GM21825 (cell line): ENCODE results near the gene MNX1.

ENCODE experiments used
- ATAC-seq: cut with Tn5 transposase; IDR thresholded peaks from one replicate; pipeline ENCODE4 v1.9.1; 2021; ENCODE audit warnings: mild to moderate bottlenecking, moderate library complexity; ENCODE audit not compliant: unreplicated experiment

The MNX1 gene

DNA sequence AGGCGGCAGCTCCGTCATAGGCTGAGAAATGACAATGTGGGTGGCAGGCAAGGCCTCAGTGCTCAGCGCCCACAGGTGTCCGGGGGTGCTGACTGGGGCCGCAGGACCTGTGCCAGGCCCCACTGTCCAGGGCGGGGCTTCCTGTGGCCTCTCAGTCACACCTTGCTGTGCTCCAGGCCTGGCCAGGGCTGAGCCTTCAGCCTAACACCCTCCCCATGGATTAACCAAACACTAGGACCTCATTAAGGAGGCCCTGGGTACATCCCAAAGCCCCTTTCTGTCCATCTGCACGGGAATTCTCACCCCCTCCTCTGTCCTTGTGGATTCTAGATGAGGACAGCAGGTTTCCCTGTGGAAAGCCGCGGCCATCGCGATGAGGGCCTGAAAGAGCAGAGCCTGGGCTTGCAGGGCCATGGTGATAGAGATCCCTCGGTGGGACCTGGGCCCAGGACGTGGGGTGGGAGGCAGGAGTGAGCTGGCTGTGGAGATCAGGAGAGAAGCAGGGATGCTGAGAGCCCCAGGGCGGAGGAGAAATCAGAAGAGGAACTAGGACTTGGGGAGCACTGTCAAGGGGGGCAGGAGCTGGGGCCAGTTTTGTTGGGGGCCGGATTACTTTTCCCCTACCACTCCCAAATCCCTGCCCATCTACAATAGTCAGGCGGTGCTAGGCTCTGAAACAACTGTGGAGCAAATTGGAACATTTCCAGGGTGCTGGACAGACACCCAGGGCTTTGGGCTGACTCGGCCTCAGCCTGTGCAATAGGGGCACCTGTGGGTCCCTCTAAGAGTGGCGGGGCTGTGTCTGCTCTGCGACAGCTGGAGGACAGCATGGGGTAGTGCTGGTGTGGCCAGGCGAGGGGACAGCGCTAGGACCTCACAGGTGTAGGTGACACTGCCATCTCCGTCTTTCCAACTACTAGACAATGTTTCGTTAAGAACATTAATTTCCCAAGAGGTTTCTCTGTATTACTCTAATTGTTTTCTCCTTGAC, 23.3 kb upstream of the MNX1 start:
- no peak for ATAC-seq

DNA sequence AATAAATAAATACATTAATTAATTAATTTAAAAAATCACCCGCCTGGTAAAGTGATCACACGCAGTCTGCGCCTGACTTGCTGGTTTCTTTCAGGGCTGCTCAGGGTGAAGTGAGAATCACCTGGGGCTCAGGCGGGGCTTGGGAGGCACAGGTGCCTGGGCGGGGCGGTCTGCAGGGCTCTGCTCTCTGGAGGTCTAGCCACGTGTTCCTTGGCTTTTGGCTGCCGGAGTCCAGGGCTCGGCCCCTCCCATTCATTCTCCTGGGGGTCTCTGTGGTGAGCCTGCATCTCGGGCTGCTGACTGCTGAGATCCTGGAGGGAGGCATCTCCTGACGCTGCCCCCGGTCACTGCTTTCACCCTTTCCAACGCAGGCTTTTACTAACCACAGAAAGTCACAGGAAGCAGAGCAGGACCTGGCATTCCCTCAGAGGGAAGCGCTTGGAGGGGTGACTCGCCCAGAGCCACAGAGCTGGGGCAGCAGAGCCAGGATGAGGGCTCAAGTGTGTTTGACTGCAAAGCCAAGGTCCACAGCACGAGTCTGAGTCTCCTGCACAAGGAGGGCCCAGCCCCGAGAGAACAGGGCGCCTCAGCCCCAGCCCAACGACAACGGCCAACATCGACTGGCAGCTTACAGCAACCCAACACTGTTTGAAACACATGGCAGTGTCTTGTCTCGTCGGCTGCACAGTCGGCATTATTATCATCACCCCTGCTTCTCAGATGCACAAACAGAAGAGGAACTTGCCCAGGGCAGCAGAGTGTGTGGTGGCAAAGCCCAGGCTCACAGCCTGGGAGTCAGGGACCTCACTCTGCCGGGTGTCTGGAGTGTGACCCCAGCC, 22.4 kb upstream of the MNX1 start:
- ATAC-seq: no peak

GRCh38 chr7:157032128-157032527, 21.7 kb upstream of the MNX1 start:
- ATAC-seq: no peak

GRCh38 chr7:157028199-157028903, 17.9 kb upstream of the MNX1 start:
- ATAC-seq: no peak

DNA sequence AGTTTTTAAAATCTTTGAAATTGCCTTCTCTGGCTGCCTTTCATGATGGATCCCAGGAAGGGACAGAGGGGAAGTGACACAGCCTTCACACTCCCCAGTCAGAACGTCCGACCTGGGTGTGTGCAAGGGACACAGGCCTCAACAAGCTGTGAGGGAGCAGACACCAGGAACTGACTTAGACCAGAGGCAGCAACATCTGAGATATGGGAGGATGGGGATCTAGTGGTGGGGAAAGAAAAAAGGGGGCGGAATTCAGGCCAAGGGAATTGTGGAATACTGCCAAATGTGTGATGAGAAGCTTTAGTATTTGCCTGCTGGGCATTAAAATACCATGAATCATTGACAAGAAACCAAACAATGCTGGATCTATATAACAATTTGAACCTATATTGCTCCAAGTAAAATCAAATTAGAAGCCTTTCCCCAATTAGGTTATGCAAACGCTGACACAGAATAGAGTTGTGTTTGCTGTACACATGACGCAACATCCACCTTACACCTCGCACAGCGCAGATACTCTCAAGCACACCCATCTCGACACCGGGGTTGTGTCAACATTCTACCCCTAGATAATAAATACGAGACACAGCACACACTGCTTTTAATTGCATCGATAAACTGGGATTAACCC, 17.2 kb upstream of the MNX1 start:
- ATAC-seq: no peak

- ATAC-seq: no peak
Observed at GRCh38 chr7:157024716-157025115, 14.3 kb upstream of the MNX1 start.

DNA sequence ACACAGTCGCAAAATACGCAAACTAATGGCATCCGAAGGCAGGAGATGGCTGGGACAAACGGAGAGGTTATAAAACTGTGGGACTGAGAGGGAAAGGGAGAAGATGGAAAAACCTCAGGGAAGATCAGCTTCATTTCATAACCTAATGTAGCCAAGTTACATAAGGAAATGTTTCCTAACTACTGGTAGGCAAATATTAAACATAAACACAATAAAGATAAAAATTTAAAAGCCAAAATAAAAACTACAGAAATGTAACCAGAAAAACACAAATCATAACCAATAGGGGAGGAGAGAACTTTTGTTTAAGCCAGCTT, 13.1 kb upstream of the MNX1 start:
- ATAC-seq: no peak

DNA sequence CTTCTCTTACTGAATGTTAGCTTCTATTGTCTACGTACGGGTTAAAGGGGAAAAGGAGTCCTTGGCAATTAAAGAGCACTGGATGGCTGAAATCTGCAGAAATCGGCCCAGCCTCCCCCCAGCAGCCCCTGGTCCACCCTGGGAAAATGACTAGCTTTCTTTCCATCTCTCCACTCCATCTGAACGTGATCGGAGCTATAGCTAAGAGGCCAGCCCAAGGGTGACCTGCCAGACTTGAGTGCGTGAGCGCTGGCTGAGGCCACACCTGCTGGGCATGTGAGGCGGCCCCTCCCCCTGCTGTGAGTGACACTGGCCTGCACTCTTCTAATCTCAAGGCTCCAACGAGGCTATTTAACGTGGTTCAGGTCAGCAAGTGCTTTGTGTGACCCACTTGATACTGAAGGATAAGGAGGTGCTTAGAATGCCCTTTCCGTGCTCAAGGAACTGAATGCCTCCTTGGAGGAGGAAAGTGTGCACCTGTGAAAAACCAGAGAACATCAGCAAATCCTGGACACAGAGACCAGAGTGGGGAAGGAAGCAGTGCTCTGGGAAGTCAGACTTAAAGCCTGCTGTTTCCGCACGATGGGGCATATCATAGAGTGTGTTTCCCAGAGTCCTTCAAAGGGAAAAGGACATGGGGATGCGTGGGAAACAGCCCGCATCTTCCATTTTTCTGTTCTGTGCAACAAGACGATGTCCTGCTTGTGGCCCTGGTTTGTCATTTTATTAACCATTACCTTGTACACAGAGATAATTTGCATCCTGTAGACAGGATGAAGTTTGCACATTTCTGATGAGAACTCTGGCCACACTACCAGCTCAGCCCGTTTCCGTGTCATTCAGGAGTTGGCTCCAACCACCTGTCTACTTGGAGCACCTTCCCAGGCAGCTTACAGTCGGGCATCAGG, 12.5 kb upstream of the MNX1 start:
- ATAC-seq: no peak

GRCh38 chr7:157021871-157022680, 11.6 kb upstream of the MNX1 start:
- no peak for ATAC-seq

- ATAC-seq: no peak
Observed at GRCh38 chr7:157021071-157021870, 10.8 kb upstream of the MNX1 start.

GRCh38 chr7:157020514-157021070, 10.1 kb upstream of the MNX1 start:
- ATAC-seq: no peak

DNA sequence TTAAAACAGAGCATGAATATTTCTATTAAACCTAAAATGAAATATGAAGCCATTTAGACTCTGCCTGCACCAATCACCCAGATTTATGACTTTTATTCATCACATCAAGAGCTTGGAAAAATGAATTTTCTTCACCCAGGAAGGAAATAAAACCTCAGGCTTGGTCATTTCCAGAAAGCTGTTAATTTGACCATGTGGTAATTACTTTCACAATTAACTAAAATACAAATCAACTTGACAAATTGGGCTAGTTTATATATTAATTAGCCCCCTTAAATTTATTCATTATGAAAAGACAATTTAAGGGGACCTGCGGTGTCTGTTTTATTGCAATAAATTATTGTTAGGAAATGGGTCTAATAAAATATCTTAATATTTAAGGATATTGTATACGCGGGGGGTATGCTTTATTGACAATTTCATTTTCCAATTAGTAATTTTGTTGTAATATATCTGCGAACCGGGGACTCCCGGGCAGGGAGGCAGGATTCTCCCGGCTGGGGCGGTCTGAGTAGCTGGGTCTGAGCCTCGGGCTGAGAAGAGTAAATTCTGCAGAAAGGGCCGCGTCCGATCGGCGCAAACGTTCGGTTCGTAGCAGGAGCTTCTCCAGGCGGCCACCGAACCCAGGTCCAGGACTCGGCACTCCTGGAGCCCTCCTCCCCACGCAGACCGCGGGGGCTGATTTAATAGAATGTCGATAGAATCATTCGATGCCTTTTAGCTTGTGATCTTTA, 9.4 kb upstream of the MNX1 start:
- no peak for ATAC-seq

DNA sequence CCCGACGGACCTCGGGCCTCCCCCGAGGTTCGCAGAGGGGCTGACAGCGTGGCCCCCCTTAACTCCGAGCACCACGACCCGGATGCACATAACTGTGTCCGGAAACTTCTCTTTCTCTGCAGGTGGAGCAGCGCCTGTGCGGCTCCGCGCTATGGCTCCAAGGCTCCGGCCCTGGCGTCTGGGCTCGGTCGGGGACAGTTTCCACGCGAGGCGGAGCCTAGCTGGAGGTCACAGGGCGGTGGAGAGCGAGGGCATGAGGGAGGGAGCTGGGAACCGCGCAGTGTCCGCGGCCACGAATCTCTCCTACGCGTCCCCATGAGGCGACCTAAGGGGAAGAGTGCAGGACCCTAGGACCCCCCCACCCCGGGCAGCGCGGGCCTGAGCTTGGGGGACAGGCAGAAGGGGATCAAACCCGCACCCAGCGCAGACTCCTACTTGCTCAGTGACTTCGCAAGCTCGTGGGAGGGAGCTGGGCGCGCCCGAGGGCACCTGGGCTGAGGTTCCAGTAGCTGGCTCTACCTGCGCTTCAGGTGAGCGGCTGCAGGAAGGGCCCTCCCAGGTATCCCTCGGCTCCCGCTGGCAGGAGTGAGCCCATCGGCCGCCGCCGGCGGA, 8.6 kb upstream of the MNX1 start:
- no peak for ATAC-seq

GRCh38 chr7:157018328-157018996, 8.0 kb upstream of the MNX1 start:
- no peak for ATAC-seq

DNA sequence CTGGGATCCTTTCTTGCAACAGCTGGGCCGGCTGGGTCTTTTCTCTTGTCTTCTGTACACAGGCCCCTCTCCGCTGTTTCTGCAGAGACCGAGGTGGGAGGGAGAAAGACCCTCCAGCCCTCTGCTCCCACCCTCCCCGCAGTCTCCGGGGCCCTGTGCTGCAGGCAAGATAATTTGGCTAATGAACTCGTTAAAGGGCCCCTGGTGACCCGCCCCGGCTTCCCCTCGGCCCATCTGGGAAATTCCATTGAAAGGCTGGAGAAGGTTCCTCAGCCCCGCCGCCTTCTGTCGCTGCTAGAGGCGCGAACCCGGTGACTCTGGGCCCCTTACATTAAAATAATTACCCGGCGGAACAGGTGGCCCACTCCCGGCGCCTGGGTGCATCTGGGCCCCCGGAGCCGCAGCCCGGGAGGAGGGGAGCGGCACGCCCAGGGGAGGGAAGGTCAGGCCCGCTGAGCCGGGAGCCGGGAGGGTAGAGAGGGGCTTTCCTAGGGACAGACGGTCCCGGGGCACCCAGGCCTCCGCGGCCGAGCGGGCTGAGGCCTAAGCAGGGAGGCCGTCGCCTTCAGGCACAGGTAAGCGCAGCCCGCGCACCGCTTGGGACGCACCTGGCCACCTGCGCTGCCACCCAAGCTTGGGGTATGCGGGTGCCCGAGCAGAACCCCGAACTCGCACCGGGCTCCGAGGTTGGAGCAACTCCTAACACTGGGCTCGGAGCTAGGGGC, 7.3 kb upstream of the MNX1 start:
- ATAC-seq: no peak

DNA sequence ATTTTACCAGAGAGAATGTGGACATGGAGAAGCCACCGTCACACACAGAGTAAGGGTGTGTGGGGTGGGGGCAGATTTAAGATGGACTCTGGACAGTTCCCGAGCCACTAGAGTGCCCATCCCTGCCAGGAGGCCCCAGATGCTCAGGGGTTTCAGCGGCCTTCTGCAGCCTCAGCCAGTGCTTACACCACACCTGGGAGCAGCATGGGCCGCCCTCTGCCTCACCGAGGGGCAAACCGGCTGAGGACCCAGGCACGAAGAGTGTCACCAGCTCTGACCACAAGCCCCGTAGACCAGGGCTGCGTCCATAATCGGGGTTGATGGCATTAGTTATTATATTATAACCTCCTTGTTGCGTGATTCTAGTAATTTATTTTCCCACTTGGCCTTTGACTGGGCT, 6.7 kb upstream of the MNX1 start:
- no peak for ATAC-seq
